RWPE2 (cell line): Measurements from ENCODE around the gene DAD1.

Experiments
- ATAC-seq: fragments of 200-7000 bp; cut with Tn5 transposase; 3 replicates; pipeline ENCODE4 v1.9.1; 2021; ENCODE audit warnings: low read depth
- DNase-seq: peaks from one replicate; pipeline ENCODE4 v3.0.0-alpha.2; 2020; ENCODE audit warnings: low spot score
- H3K27ac ChIP-seq: fragments of 450-650 bp; 2 replicates; pipeline ENCODE4 v1.5.1; 2017; ENCODE audit warnings: mild to moderate bottlenecking; ENCODE audit not compliant: poor library complexity, severe bottlenecking
- H3K27me3 ChIP-seq: fragments of 250-450 bp; sonication (Bioruptor Pico); 2 replicates; pipeline ENCODE4 v1.5.1; 2021; ENCODE audit warnings: mild to moderate bottlenecking, moderate library complexity; ENCODE audit not compliant: insufficient read depth, poor library complexity, severe bottlenecking
- H3K36me3 ChIP-seq: fragments of 250-450 bp; sonication (Bioruptor Pico); 2 replicates; pipeline ENCODE4 v1.5.1; 2020; ENCODE audit warnings: low read depth, mild to moderate bottlenecking, moderate library complexity
- H3K4me1 ChIP-seq: fragments of 250-450 bp; sonication (Bioruptor Pico); 2 replicates; pipeline ENCODE4 v1.5.1; 2021; ENCODE audit warnings: mild to moderate bottlenecking, moderate library complexity; ENCODE audit not compliant: insufficient read depth, poor library complexity, severe bottlenecking
- H3K4me3 ChIP-seq: fragments of 250-450 bp; sonication (Bioruptor Pico); 2 replicates; pipeline ENCODE4 v1.5.1; 2021; ENCODE audit warnings: mild to moderate bottlenecking, moderate library complexity; ENCODE audit not compliant: severe bottlenecking
- H3K9me3 ChIP-seq: fragments of 250-450 bp; sonication (Bioruptor Pico); 2 replicates; pipeline ENCODE4 v1.5.1; 2021; ENCODE audit warnings: mild to moderate bottlenecking, moderate library complexity; ENCODE audit not compliant: severe bottlenecking
- TF ChIP-seq, protein P1 (sequence below): fragments of 450-650 bp; IDR thresholded peaks from one replicate; pipeline ENCODE4 v1.5.1; 2017; ENCODE audit warnings: mild to moderate bottlenecking, moderate library complexity; ENCODE audit not compliant: poor library complexity, severe bottlenecking

Gene DAD1

DNA sequence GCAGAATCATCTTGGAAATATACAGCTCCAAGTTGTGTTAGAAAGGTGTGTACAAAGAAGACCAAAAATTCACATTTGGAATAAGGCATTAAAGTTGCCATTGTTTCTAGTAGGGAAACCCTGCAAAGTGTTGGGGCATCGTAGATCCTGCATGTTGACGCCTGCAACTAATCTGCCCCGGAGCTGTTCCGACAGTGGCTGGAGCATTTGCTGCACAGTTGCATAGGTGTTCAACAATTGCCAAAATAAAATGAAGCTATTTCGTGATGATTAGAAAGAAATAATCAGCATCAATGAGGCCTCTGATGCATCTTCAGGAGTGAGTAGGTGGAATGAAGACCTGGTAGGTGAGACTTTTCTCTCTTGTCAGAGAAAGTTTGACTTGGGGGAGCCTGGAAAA is 47.3 kb downstream of the DAD1 start:
- Histone ChIP-seq H3K9me3 (no peaks in the 10 kb centered on the region), H3K27me3 (no peaks in the 10 kb centered on the region), H3K4me1 (peaks cover 18% of the 10 kb centered on the region), H3K4me3 (no peak overlapping the region), H3K36me3 (no peaks in the 10 kb centered on the region), H3K27ac (no peak overlapping the region)
- ATAC-seq: no peak
- TF ChIP-seq, protein P1, sequence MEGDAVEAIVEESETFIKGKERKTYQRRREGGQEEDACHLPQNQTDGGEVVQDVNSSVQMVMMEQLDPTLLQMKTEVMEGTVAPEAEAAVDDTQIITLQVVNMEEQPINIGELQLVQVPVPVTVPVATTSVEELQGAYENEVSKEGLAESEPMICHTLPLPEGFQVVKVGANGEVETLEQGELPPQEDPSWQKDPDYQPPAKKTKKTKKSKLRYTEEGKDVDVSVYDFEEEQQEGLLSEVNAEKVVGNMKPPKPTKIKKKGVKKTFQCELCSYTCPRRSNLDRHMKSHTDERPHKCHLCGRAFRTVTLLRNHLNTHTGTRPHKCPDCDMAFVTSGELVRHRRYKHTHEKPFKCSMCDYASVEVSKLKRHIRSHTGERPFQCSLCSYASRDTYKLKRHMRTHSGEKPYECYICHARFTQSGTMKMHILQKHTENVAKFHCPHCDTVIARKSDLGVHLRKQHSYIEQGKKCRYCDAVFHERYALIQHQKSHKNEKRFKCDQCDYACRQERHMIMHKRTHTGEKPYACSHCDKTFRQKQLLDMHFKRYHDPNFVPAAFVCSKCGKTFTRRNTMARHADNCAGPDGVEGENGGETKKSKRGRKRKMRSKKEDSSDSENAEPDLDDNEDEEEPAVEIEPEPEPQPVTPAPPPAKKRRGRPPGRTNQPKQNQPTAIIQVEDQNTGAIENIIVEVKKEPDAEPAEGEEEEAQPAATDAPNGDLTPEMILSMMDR: no peak
- DNase-seq: no peak

DNA sequence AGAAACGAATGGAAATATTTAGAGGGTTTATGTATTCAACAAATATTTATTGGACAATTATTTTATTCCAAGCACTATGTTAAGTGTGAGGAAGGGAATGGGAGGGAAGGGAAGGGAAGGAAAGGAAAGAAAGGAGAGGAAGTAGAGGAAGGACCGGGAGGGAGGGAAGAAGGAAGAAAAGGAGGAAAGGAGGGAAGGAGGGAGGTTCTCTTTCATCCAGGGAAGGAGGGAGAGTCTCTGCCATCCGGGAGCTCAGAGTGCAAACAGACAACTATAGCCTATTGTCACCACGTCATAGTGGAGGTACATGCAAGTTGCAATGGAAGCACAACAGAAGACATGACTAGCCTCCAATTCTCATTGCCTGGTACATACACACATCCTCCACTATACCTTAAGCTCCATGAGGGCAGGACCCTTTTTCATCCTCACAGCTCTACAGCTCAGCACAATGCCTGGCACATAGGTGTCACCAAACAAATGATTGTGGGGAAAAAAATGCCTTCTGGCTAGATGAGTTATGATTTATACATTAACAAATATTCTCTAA is 48.1 kb downstream of the DAD1 start:
- Histone ChIP-seq H3K36me3 (no peaks in the 10 kb centered on the region), H3K27ac (no peak overlapping the region), H3K27me3 (no peaks in the 10 kb centered on the region), H3K4me3 (no peak overlapping the region), H3K4me1 (peaks cover 23% of the 10 kb centered on the region), H3K9me3 (no peaks in the 10 kb centered on the region)
- TF ChIP-seq, protein P1: no peak
- DNase-seq: no peak
- no peak for ATAC-seq

DNA sequence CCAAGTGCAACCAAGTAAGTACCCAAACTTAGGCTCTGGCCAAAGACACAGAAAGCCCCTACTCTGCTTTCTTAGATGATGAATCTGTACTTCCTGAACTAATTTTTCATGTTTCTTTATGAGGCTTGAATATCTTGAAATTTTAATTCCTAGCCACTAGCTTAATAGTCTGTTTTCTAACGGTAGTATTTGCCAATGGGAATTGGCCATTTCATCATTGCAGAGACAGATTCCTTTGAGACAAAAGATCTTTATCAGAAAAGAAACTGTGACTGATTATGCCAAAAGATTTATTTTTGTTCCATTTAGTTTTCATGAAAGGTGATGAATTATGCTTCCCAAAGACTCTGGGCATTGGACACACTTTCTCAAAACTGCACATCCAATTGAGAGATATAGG is 48.7 kb downstream of the DAD1 start:
- Histone ChIP-seq H3K4me3 (no peak overlapping the region), H3K27me3 (no peaks in the 10 kb centered on the region), H3K27ac (no peak overlapping the region), H3K9me3 (no peaks in the 10 kb centered on the region), H3K4me1 (peaks cover 23% of the 10 kb centered on the region), H3K36me3 (no peaks in the 10 kb centered on the region)
- no peak for ATAC-seq
- TF ChIP-seq, protein P1: no peak
- no peak for DNase-seq

DNA sequence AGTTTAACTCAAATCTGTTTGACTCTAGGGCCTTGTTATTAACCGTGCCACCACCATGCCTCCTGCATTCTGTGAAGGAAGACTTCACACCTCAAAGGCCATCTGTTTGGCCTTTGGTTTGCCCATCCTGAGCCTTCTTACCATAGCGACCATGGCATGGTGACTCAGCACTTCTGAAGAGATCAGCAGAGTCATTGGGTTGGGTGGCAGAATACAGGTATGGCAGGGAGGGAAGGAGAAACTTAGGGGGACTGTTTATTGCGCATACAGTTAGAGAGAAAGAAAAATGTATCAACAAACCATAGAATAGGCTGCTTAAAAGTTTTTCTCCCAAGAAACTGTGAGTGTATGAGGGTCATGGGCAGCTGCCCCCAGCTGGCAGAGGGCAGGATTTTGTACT is 49.2 kb downstream of the DAD1 start:
- ATAC-seq (no peak), DNase-seq (no peak)
- Histone ChIP-seq H3K27me3 (no peaks in the 10 kb centered on the region), H3K36me3 (no peaks in the 10 kb centered on the region), H3K4me3 (no peak overlapping the region), H3K4me1 (peaks cover 23% of the 10 kb centered on the region), H3K9me3 (no peaks in the 10 kb centered on the region), H3K27ac (no peak overlapping the region)
- TF ChIP-seq, protein P1: no peak

DNA sequence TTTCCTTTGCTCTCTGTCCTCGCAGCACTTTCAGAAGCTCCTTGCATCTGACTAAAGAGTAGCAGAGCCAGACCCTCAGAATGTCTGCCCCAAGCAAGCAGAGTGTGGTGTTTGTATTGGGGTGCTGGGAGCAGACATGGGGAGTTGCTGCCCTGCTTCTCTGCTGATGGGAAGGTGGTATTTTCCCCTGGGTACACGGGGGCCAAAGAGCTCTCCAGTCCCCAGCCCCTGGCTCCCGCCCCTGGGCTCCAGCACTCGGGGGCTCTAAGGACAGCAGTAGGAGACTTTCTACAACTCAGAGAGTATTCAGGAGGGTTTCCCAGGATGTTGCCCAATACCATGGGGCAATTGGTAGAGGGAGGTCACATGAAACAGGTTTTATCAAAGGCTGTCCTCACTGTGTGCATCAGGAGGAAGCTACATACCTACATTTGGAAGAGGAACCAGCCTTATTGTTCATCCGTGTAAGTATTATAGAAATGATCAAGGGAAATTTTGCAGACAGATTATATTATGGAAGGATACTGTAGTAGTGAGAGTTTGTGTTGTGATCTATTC is 50.3 kb downstream of the DAD1 start:
- no peaks in the 10 kb centered on the region for H3K36me3 ChIP-seq

More for the DNA sequence above, 50.3 kb downstream of the DAD1 start:
- H3K4me1 ChIP-seq: peaks cover 23% of the 10 kb centered on the region
- no peak overlapping the region for H3K4me3 ChIP-seq
- TF ChIP-seq, protein P1: no peak
- no peak for DNase-seq
- no peak for ATAC-seq
- no peak overlapping the region for H3K27ac ChIP-seq
- no peaks in the 10 kb centered on the region for H3K9me3 ChIP-seq
- H3K27me3 ChIP-seq: no peaks in the 10 kb centered on the region
